Large intestine (tissue), 3 donors: ENCODE measurements around the gene HUWE1. TPM values are rescaled to one million over a fixed set of nuclear protein-coding genes. Genes with fewer than 3 reads are reported as not detected.

Experiments used
- DNase-seq, 2 donors: peaks; one replicate each; pipeline versions ENCODE4 v3.0.0 to v3.0.0-alpha.2; 2013
- H3K27ac ChIP-seq: one replicate; pipeline ENCODE4 v1.5.1; 2013; ENCODE audit warnings: low read length
- H3K27me3 ChIP-seq: 2 replicates; pipeline ENCODE4 v1.6.1; 2013; ENCODE audit warnings: low read length; ENCODE audit not compliant: control insufficient read depth, insufficient read depth
- H3K36me3 ChIP-seq: 2 replicates; pipeline ENCODE4 v1.6.1; 2013; ENCODE audit warnings: low read length; ENCODE audit not compliant: control insufficient read depth, insufficient read depth
- H3K4me1 ChIP-seq: one replicate; pipeline ENCODE4 v1.6.1; 2013; ENCODE audit warnings: low read length; ENCODE audit not compliant: control insufficient read depth, insufficient read depth
- H3K4me3 ChIP-seq: one replicate; pipeline ENCODE4 v1.5.1; 2013; ENCODE audit warnings: low read length
- H3K9me3 ChIP-seq: one replicate; pipeline ENCODE4 v1.6.1; 2013; ENCODE audit warnings: mild to moderate bottlenecking, low read depth, low read length, moderate library complexity; ENCODE audit not compliant: control insufficient read depth
- WGBS: methylation state at CpG from one replicate; pipeline ENCODE4 v1.1.5; 2013; ENCODE audit warnings: low lambda C conversion rate; ENCODE audit not compliant: insufficient coverage; 5-methylcytosine and 5-hydroxymethylcytosine counted together
- polyA plus RNA-seq: library from polyadenylated mRNA; unstranded; fragments of 120-200 nt; gene quantifications from one replicate; pipeline ENCODE4 v1.2.1, GENCODE V29; 2013

HUWE1 gene
- polyA plus RNA-seq, 1 donor: 115 TPM

DNA sequence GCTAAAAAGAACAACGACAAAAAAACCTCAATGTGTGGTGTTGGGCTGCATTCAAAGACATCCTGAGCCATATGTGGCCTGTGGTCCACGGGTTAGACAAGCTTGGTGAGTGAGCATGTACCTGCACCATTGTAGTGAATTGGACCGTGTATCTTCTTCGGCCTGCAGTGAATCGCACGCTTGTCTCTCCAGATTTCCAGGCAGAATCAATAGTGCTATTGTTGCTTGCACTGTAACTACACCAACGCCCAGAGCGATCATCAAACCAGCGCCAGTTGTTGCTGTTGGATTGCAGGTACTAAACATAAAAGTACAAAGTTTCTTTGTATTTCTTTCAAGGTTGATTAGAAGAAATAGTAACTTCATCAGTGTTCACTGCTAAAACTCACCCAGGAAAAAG is 101.6 kb downstream of the HUWE1 start:
- no peak overlapping the region for H3K27ac ChIP-seq
- no peaks in the 10 kb centered on the region for H3K9me3 ChIP-seq
- no peaks in the 10 kb centered on the region for H3K4me1 ChIP-seq
- DNase-seq: no peak
- H3K27me3 ChIP-seq: no peaks in the 10 kb centered on the region
- no CpG with 5 or more reads among the region's 9 CpGs for WGBS
- H3K36me3 ChIP-seq: peaks cover 74% of the 10 kb centered on the region
- H3K4me3 ChIP-seq: no peak overlapping the region

DNA sequence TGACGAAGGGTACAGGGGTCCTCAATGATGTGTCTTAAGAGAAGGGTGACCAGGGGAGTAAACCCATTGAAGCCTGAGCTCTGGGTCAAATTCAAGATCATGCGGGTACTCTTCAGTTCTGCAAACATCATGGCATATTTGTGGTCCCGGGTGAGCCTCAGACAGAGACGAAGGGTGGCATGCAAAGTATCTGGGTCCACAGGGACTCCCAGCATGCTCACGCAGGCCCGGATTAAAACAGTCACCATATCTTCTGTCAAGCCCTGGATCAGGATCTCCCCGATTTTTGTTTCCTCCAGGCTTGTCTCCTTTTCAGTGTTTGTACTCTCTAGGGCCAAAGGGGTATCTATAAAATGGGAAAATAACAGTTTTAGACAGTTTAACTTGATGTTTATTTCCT is 102.9 kb downstream of the HUWE1 start:
- no CpG with 5 or more reads among the region's 7 CpGs for WGBS
- Histone ChIP-seq H3K27me3 (no peaks in the 10 kb centered on the region), H3K9me3 (no peaks in the 10 kb centered on the region), H3K4me3 (no peak overlapping the region), H3K36me3 (peaks cover 64% of the 10 kb centered on the region), H3K27ac (no peak overlapping the region), H3K4me1 (no peaks in the 10 kb centered on the region)
- no peak for DNase-seq

DNA sequence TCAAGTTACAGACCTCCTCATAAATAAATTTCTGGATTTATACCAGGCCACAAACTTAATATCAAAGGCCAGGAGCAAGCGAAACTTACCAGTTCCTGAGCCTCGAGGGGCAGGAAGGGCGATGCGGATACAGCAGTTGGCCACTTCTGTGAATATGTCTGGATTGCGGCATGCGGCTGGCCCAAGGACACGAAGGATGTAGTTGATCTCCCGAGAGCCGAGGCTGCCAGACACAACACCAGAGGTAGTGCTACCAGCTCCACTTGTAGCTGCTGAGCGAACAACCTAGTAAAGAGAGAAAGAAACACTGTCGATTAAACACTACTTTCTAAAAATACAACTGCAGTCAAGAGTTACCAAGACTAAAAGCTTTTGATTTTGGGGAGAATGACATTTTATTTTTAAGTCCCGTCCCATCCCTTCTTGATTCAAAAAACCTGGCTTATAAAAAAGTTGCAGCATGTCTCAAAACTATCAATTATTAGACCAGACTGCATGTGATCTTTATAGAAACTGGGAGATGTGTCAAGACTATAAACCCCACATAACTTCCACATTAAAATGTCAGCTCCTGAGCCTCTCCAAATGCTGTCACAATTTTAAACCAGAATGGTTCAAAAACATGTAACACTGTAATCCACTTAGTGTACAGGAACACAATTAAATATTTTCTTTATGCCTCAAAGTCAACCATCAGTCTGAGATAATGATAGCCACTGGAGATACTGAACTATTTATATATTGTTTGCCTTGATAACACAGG is 105.6 kb downstream of the HUWE1 start:
- DNase-seq: no peak
- Histone ChIP-seq H3K9me3 (no peaks in the 10 kb centered on the region), H3K27me3 (no peaks in the 10 kb centered on the region), H3K4me3 (no peak overlapping the region), H3K36me3 (peaks cover 49% of the 10 kb centered on the region), H3K4me1 (no peaks in the 10 kb centered on the region), H3K27ac (no peak overlapping the region)
- no CpG with 5 or more reads among the region's 12 CpGs for WGBS

DNA sequence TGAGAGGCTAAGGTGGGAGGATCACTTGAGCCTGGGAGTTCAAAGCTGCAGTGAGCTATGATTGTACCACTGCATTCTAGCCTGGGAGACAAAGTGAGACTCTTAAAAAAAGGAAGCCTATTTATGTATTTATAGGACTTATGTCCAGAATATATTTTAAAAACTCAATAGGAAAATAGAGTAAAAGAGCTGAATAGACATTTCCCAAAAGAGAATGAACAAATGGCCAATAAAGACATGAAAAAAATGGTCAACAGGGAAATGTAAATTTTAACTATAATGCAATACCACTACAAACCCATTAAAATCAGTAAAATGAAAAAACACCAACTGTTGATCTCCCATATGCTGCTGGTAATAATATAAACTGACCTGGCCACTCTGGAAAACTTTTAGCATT is 115.0 kb downstream of the HUWE1 start:
- H3K4me3 ChIP-seq: no peak overlapping the region
- no peaks in the 10 kb centered on the region for H3K9me3 ChIP-seq
- H3K36me3 ChIP-seq: peaks cover 62% of the 10 kb centered on the region
- no peaks in the 10 kb centered on the region for H3K4me1 ChIP-seq
- H3K27me3 ChIP-seq: no peaks in the 10 kb centered on the region
- H3K27ac ChIP-seq: no peak overlapping the region
- no peak for DNase-seq

DNA sequence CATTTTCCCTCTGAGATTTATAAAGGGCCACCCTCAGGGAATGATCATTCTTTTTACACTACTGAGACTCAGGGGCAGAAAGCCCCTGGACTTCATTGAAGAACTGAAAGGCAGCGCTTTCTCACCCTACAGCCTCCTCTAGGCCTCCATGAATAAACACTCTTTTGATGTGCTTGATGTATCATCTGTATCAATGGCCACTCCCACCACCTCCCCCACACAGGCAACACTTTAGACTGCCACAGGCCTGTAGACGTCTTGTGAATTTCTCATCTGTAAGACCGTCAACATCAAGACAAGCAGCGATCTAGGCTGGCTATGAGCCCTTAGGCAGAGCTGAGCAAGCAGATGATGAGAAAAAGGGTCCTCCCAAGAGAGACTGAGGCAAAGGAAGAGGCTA is 123.2 kb downstream of the HUWE1 start:
- no peaks in the 10 kb centered on the region for H3K4me1 ChIP-seq
- H3K4me3 ChIP-seq: no peak overlapping the region
- no peaks in the 10 kb centered on the region for H3K9me3 ChIP-seq
- no peak for DNase-seq
- no peak overlapping the region for H3K27ac ChIP-seq
- WGBS: no CpG with 5 or more reads among the region's 4 CpGs
- no peaks in the 10 kb centered on the region for H3K27me3 ChIP-seq
- peaks cover 74% of the 10 kb centered on the region for H3K36me3 ChIP-seq

DNA sequence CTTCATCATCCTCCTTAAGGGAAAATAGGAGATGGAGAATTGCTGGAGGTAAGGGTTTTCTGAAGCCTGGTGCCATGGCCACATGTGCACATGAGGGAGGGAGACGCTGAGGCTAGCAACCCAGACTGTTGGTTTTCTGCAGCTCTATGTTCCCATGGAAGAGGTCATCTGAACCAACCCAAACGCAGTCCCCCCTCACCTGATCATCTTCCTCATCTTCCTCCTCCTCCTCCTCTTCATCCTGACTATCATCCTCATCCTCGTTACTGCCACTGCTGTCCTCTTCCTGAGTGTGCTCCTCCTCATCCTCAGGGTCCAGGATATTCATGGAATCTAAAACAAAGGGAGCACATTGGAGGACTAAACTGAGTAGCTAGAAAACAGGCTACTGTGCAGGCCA is 124.6 kb downstream of the HUWE1 start:
- Histone ChIP-seq H3K36me3 (peaks cover 82% of the 10 kb centered on the region), H3K9me3 (no peaks in the 10 kb centered on the region), H3K27me3 (no peaks in the 10 kb centered on the region), H3K4me1 (no peaks in the 10 kb centered on the region), H3K27ac (no peak overlapping the region), H3K4me3 (no peak overlapping the region)
- DNase-seq: no peak
- no CpG with 5 or more reads among the region's 3 CpGs for WGBS

DNA sequence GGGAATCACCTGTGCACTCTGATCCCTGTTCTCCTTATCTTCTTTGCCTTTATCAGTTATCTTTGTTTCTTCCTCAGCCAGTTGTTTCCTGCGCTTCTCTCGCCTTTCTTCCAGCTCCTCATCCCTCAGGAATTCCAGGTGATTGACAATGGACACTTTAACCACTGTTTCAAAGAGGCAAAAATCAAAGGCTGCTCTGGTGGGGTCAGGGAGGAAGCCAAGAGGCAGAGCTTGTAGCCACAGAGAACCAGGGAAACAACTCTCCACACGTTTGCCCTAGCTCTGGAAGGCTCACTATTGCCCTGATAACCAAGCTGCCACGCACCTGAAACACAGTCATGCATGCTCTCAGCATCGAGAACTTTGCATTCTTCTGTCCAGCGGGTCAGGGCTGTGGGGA is 127.9 kb downstream of the HUWE1 start:
- WGBS: no CpG with 5 or more reads among the region's 6 CpGs
- H3K36me3 ChIP-seq: peaks cover 84% of the 10 kb centered on the region
- no peak overlapping the region for H3K4me3 ChIP-seq

DNA sequence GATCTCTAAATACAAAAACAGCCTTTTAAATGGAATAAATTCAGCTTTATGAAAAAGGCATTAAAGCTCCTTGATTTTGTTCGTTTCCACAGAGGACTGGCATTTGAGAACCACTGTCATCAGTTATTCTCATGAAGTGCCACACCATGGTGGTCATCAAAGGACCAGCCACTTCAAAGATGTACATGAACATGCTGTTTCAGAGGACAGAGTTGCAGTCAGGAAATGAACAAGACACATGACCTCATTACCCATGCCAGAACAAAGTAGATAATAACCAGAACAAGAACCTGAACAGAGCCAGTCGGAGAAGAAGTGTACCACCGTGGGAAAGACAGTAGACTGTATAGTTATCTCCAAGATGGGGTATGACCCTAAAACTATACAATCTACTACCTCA is 129.7 kb downstream of the HUWE1 start:
- Histone ChIP-seq H3K9me3 (no peaks in the 10 kb centered on the region), H3K36me3 (peaks cover 77% of the 10 kb centered on the region), H3K4me3 (no peak overlapping the region), H3K27ac (no peak overlapping the region), H3K27me3 (no peaks in the 10 kb centered on the region), H3K4me1 (no peaks in the 10 kb centered on the region)
- no peak for DNase-seq
- WGBS: no CpG with 5 or more reads among the region's 3 CpGs

More for the DNA sequence above, 127.9 kb downstream of the HUWE1 start:
- Histone ChIP-seq H3K9me3 (no peaks in the 10 kb centered on the region), H3K27ac (no peak overlapping the region), H3K27me3 (no peaks in the 10 kb centered on the region), H3K4me1 (no peaks in the 10 kb centered on the region)
- DNase-seq: no peak

DNA sequence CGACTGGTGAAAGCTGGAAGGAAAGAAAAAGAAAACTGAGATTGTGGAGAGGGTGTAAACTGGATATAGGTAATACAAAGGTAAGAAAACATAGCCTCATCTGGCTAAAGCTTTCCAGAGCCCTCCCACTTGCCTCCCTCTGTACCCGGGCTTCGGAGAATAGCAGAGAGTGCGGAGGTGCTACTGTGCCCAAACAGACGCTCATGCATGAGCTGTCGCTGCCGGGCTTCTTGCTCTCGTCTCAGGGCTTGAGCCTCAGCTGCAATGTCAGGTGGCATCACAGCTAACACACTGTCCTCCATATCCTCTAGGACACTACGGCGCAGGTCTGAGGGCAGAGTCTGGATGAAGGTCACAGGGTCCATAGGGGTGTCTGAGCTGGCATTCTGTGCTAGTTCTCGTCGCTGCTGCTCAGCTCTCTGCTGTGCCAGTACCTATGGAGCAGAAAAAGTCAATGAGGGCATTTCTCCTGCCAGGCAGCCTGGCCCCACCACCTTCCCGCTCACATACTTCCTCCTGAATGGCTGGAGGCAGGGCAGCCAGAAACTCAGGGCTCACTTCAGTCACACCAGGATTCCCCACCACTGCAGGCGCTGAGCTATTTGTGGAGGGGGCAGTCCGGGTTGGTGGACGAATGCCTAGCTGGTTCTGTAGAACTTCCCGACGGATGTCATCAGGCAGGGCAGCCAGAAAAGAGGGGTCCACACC is 135.6 kb downstream of the HUWE1 start:
- H3K36me3 ChIP-seq: peaks cover 80% of the 10 kb centered on the region
- no peaks in the 10 kb centered on the region for H3K4me1 ChIP-seq
- H3K27me3 ChIP-seq: no peaks in the 10 kb centered on the region
- H3K9me3 ChIP-seq: no peaks in the 10 kb centered on the region
- DNase-seq: no peak
- WGBS: no CpG with 5 or more reads among the region's 18 CpGs
- H3K4me3 ChIP-seq: no peak overlapping the region
- no peak overlapping the region for H3K27ac ChIP-seq

DNA sequence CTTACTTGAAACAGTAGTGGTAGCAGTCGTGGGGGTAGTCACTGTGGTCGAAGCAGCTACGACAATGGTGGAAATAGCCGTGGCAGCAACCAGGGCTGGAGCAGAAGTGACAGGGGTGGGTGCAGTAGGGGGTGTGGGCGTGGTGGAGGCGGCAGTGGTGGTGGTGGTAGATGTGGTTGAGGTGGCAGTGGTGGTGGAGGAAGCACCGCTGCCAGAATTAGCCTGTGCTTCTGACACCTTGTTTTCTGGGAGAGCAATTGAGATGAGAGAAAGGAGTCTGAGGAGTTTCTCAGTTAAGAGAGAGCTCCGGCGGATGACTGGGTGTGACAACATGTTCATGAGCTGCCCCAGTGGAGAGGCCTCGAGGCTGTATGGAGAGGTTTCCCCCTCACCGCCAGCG is 138.9 kb downstream of the HUWE1 start:
- no peaks in the 10 kb centered on the region for H3K9me3 ChIP-seq
- no peaks in the 10 kb centered on the region for H3K4me1 ChIP-seq
- H3K4me3 ChIP-seq: no peak overlapping the region
- WGBS: no CpG with 5 or more reads among the region's 12 CpGs
- H3K36me3 ChIP-seq: peaks cover 93% of the 10 kb centered on the region
- H3K27me3 ChIP-seq: no peaks in the 10 kb centered on the region
- no peak for DNase-seq
- H3K27ac ChIP-seq: no peak overlapping the region

DNA sequence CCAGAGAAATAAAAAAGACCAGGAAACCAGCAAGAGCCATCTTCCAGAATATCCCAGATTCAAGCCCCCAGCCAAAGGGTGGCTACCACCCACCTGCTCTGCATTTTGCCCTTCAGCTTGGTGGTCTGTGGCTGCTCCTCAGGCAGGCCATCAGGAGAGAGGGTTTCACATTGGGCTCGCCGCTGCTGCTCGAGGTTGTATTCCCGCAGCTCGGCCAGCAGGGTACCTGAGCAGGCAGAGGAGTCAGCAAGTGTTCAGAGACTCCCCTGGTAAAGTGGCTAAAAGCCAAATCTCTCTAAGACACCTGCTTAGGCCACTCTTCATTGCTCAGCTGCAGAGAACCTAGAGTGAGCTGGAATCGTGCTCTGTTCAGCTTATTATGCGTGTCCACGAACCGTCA is 141.6 kb downstream of the HUWE1 start:
- Histone ChIP-seq H3K27ac (no peak overlapping the region), H3K4me3 (no peak overlapping the region), H3K36me3 (peaks cover 85% of the 10 kb centered on the region), H3K4me1 (no peaks in the 10 kb centered on the region), H3K27me3 (no peaks in the 10 kb centered on the region), H3K9me3 (no peaks in the 10 kb centered on the region)
- no CpG with 5 or more reads among the region's 9 CpGs for WGBS
- no peak for DNase-seq
